A549 (cell line): ENCODE data around the gene SLC31A1.

ENCODE experiments used
- BHLHE40 ChIP-seq: IDR thresholded peaks from 2 replicates; pipeline ENCODE4 v1.6.1; 2012; ENCODE audit warnings: low read depth, low read length, inconsistent platforms
- CHD4 ChIP-seq: fragments of 200-600 bp; sonication (generic); IDR thresholded peaks from 2 replicates; pipeline ENCODE4 v1.6.1; 2016; ENCODE audit warnings: antibody characterized with exemption, mild to moderate bottlenecking, borderline replicate concordance
- JUN ChIP-seq, 2 experiments: fragments of >200 bp; sonication (Bioruptor Twin); formaldehyde crosslinking; IDR thresholded peaks; 2 replicates in 1 of 2; 3 replicates in 1 of 2; pipeline ENCODE4 v1.6.1; 2016 to 2017
- KDM5A ChIP-seq: fragments of 200-600 bp; sonication (generic); IDR thresholded peaks from 2 replicates; pipeline ENCODE4 v1.6.1; 2016; ENCODE audit warnings: antibody characterized with exemption, mild to moderate bottlenecking
- POLR2A ChIP-seq: IDR thresholded peaks from 2 replicates; pipeline ENCODE4 v1.6.1; 2012; ENCODE audit warnings: mild to moderate bottlenecking, low read length
- RAD21 ChIP-seq, 2 experiments: fragments of >200 bp in 1 of 2; sonication (Bioruptor Twin) in 1 of 2; formaldehyde crosslinking in 1 of 2; IDR thresholded peaks in 1 of 2; conservative IDR thresholded peaks in 1 of 2; 2 replicates in 1 of 2; 3 replicates in 1 of 2; pipeline ENCODE4 v1.6.1; 2012 to 2018; ENCODE audit warnings: inconsistent platforms in 1 of 2
- RCOR1 ChIP-seq: fragments of 150-350 bp; IDR thresholded peaks from 2 replicates; pipeline ENCODE4 v1.6.1; 2014; ENCODE audit warnings: antibody characterized with exemption, low read length, low read depth
- TP53 ChIP-seq: fragments of 250-450 bp; sonication (Bioruptor Pico); IDR thresholded peaks from 2 replicates; pipeline ENCODE4 v1.5.0; 2021; ENCODE audit warnings: mild to moderate bottlenecking, moderate library complexity
- TF ChIP-seq, protein P1 (sequence below): fragments of >200 bp; sonication (Bioruptor Twin); formaldehyde crosslinking; IDR thresholded peaks from 3 replicates; pipeline ENCODE4 v1.5.1; 2016
- TF ChIP-seq, protein P2 (sequence below): fragments of 200-600 bp; sonication (generic); IDR thresholded peaks from 2 replicates; pipeline ENCODE4 v1.6.1; 2016; ENCODE audit warnings: antibody characterized with exemption, mild to moderate bottlenecking, moderate library complexity
- TF ChIP-seq, protein P3 (sequence below): IDR thresholded peaks from 2 replicates; pipeline ENCODE4 v1.6.1; 2012
- TF ChIP-seq, protein P4 (sequence below): IDR thresholded peaks from 2 replicates; pipeline ENCODE4 v1.6.1; 2012
- TF ChIP-seq, protein P5 (sequence below): fragments of 250-450 bp; sonication (Bioruptor Pico); IDR thresholded peaks from 2 replicates; pipeline ENCODE4 v1.5.0; 2020; ENCODE audit warnings: low read depth, mild to moderate bottlenecking, moderate library complexity
- TF ChIP-seq, protein P6 (sequence below): fragments of 150-350 bp; IDR thresholded peaks from 2 replicates; pipeline ENCODE4 v1.6.1; 2014; ENCODE audit warnings: low read depth, mild to moderate bottlenecking, low read length

DNA sequence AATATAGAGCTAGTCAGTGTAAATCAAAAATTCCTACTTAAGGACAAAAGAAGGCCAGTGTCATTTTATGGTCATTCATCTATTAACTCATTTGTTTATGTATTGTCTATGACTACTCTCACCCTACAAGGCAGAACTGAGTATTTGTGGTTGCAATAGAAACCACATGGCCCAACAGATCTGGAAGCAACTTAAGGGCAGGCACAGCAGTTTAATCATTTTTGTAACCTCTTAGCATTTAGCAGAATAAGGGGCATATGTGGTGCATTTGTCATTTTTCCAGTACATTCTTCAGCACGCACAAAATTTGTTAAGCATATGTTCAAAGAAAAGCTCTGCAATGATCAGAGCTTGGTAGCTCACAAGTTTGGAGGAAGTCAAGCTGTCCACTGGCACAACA, 1.4 kb upstream of the SLC31A1 start:
- no peak for TF ChIP-seq CHD4
- TF ChIP-seq, protein P1, sequence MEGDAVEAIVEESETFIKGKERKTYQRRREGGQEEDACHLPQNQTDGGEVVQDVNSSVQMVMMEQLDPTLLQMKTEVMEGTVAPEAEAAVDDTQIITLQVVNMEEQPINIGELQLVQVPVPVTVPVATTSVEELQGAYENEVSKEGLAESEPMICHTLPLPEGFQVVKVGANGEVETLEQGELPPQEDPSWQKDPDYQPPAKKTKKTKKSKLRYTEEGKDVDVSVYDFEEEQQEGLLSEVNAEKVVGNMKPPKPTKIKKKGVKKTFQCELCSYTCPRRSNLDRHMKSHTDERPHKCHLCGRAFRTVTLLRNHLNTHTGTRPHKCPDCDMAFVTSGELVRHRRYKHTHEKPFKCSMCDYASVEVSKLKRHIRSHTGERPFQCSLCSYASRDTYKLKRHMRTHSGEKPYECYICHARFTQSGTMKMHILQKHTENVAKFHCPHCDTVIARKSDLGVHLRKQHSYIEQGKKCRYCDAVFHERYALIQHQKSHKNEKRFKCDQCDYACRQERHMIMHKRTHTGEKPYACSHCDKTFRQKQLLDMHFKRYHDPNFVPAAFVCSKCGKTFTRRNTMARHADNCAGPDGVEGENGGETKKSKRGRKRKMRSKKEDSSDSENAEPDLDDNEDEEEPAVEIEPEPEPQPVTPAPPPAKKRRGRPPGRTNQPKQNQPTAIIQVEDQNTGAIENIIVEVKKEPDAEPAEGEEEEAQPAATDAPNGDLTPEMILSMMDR = no peak
- TF ChIP-seq POLR2A = no peak
- TF ChIP-seq RCOR1 = no peak
- TF ChIP-seq TP53 (CRISPR knock-in tag) = no peak
- TF ChIP-seq, protein P2, sequence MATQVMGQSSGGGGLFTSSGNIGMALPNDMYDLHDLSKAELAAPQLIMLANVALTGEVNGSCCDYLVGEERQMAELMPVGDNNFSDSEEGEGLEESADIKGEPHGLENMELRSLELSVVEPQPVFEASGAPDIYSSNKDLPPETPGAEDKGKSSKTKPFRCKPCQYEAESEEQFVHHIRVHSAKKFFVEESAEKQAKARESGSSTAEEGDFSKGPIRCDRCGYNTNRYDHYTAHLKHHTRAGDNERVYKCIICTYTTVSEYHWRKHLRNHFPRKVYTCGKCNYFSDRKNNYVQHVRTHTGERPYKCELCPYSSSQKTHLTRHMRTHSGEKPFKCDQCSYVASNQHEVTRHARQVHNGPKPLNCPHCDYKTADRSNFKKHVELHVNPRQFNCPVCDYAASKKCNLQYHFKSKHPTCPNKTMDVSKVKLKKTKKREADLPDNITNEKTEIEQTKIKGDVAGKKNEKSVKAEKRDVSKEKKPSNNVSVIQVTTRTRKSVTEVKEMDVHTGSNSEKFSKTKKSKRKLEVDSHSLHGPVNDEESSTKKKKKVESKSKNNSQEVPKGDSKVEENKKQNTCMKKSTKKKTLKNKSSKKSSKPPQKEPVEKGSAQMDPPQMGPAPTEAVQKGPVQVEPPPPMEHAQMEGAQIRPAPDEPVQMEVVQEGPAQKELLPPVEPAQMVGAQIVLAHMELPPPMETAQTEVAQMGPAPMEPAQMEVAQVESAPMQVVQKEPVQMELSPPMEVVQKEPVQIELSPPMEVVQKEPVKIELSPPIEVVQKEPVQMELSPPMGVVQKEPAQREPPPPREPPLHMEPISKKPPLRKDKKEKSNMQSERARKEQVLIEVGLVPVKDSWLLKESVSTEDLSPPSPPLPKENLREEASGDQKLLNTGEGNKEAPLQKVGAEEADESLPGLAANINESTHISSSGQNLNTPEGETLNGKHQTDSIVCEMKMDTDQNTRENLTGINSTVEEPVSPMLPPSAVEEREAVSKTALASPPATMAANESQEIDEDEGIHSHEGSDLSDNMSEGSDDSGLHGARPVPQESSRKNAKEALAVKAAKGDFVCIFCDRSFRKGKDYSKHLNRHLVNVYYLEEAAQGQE = no peak
- TF ChIP-seq, protein P3, sequence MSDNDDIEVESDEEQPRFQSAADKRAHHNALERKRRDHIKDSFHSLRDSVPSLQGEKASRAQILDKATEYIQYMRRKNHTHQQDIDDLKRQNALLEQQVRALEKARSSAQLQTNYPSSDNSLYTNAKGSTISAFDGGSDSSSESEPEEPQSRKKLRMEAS = no peak
- TF ChIP-seq, protein P4, sequence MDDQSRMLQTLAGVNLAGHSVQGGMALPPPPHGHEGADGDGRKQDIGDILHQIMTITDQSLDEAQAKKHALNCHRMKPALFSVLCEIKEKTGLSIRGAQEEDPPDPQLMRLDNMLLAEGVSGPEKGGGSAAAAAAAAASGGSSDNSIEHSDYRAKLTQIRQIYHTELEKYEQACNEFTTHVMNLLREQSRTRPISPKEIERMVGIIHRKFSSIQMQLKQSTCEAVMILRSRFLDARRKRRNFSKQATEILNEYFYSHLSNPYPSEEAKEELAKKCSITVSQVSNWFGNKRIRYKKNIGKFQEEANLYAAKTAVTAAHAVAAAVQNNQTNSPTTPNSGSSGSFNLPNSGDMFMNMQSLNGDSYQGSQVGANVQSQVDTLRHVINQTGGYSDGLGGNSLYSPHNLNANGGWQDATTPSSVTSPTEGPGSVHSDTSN = no peak
- TF ChIP-seq BHLHE40 = no peak
- TF ChIP-seq, protein P5, sequence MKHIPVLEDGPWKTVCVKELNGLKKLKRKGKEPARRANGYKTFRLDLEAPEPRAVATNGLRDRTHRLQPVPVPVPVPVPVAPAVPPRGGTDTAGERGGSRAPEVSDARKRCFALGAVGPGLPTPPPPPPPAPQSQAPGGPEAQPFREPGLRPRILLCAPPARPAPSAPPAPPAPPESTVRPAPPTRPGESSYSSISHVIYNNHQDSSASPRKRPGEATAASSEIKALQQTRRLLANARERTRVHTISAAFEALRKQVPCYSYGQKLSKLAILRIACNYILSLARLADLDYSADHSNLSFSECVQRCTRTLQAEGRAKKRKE = no peak
- TF ChIP-seq, protein P6, sequence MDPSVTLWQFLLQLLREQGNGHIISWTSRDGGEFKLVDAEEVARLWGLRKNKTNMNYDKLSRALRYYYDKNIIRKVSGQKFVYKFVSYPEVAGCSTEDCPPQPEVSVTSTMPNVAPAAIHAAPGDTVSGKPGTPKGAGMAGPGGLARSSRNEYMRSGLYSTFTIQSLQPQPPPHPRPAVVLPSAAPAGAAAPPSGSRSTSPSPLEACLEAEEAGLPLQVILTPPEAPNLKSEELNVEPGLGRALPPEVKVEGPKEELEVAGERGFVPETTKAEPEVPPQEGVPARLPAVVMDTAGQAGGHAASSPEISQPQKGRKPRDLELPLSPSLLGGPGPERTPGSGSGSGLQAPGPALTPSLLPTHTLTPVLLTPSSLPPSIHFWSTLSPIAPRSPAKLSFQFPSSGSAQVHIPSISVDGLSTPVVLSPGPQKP = no peak
- no peak for TF ChIP-seq KDM5A
- no peak for TF ChIP-seq JUN (IDR thresholded peaks at IDR 0.05)
- no peak for TF ChIP-seq RAD21 (conservative IDR thresholded peaks at IDR 0.05 in 1 of 2, IDR thresholded peaks at IDR 0.05 in 1 of 2)
